T-helper 17 cell (primary cell): ENCODE results near the gene HK3. TPM values are rescaled to one million over a fixed set of nuclear protein-coding genes. Genes with fewer than 3 reads are reported as not detected.

ENCODE experiments used
- ATAC-seq: fragments of 150-1000 bp; cut with Tn5 transposase; 2 replicates; pipeline ENCODE4 v1.10.0; 2021; ENCODE audit warnings: mild to moderate bottlenecking, moderate library complexity
- DNase-seq, 3 donors: peaks; one replicate each; pipeline versions ENCODE4 v3.0.0 to v3.0.0-alpha.2; 2020 to 2021
- H3K9me3 ChIP-seq: one replicate; pipeline ENCODE4 v1.7.0; 2013; ENCODE audit warnings: low read length, mild to moderate bottlenecking; ENCODE audit not compliant: control insufficient read depth, poor library complexity, severe bottlenecking
- H3K27ac Mint-ChIP-seq: one replicate; pipeline ENCODE4 v1.8.0; 2022; ENCODE audit warnings: mild to moderate bottlenecking, moderate library complexity, mixed read lengths
- H3K27me3 Mint-ChIP-seq: one replicate; pipeline ENCODE4 v1.8.0; 2022; ENCODE audit warnings: mixed read lengths
- H3K36me3 Mint-ChIP-seq: one replicate; pipeline ENCODE4 v1.8.0; 2022; ENCODE audit warnings: low read depth, mixed read lengths
- H3K4me1 Mint-ChIP-seq: one replicate; pipeline ENCODE4 v1.8.0; 2022; ENCODE audit warnings: mild to moderate bottlenecking, mixed read lengths
- H3K4me3 Mint-ChIP-seq: one replicate; pipeline ENCODE4 v1.8.0; 2022; ENCODE audit warnings: mild to moderate bottlenecking, moderate library complexity, mixed read lengths
- total RNA-seq, 4 donors: library from RNA in 2 of 4; stranded (reverse) in 2 of 4; gene quantifications; one replicate each; pipeline ENCODE4 v1.2.3 and lab custom pipeline; 2022 to 2026

HK3 gene
- total RNA-seq (1 to 10 TPM; 1.2 to 4.6 TPM), total RNA-seq (lab: John Stamatoyannopoulos, UW) (0.23 to 0.35 reads per million in 2 donors)

- no peaks in the 10 kb centered on the region for H3K9me3 ChIP-seq
- Mint-ChIP-seq H3K4me1 (peaks cover 34% of the 10 kb centered on the region), H3K27me3 (no peaks in the 10 kb centered on the region), H3K27ac (no peak within 1 kb of the TSS), H3K4me3 (peak within 1 kb of the TSS; percentile 64), H3K36me3 (peaks cover 3% of the 10 kb centered on the region)
- peak; percentile 35 for ATAC-seq
- no peak for DNase-seq
Observed at GRCh38 chr5:176899296-176899891, at the start of gene HK3. Gene HK3 (minus strand): TSS chr5:176899346. CDS start chr5:176896159, 3,187 bp downstream.

GRCh38 chr5:176948458-176948857 lies 49.3 kb upstream of the HK3 start:
- ATAC-seq, result no peak
- no peaks in the 10 kb centered on the region for H3K27me3 Mint-ChIP-seq
- H3K36me3 Mint-ChIP-seq, result peaks cover 3% of the 10 kb centered on the region
- peaks cover 4% of the 10 kb centered on the region for H3K4me1 Mint-ChIP-seq
- H3K4me3 Mint-ChIP-seq, result no peak overlapping the region
- no peak for DNase-seq
- no peaks in the 10 kb centered on the region for H3K9me3 ChIP-seq
- no peak overlapping the region for H3K27ac Mint-ChIP-seq

- H3K4me1 Mint-ChIP-seq, result peaks cover 4% of the 10 kb centered on the region
- H3K9me3 ChIP-seq, result no peaks in the 10 kb centered on the region
- DNase-seq (no peak), ATAC-seq (no peak)
- H3K27me3 Mint-ChIP-seq, result no peaks in the 10 kb centered on the region
- no peak overlapping the region for H3K4me3 Mint-ChIP-seq
- H3K36me3 Mint-ChIP-seq, result peaks cover 6% of the 10 kb centered on the region
- H3K27ac Mint-ChIP-seq, result no peak overlapping the region
Observed at GRCh38 chr5:176947847-176948246, 48.7 kb upstream of the HK3 start.

- H3K4me1 Mint-ChIP-seq, result peaks cover 4% of the 10 kb centered on the region
- peak overlapping the region; percentile 16 for H3K27ac Mint-ChIP-seq
- no peak for DNase-seq
- H3K9me3 ChIP-seq, result no peaks in the 10 kb centered on the region
- no peak for ATAC-seq
- H3K4me3 Mint-ChIP-seq, result no peak overlapping the region
- H3K27me3 Mint-ChIP-seq, result no peaks in the 10 kb centered on the region
- H3K36me3 Mint-ChIP-seq, result peaks cover 6% of the 10 kb centered on the region
Observed at GRCh38 chr5:176944268-176944667, 45.1 kb upstream of the HK3 start.

GRCh38 chr5:176943816-176944215 lies 44.7 kb upstream of the HK3 start:
- ATAC-seq (no peak), DNase-seq (no peak)
- Mint-ChIP-seq H3K4me3 (no peak overlapping the region), H3K4me1 (peaks cover 4% of the 10 kb centered on the region), H3K27ac (peak overlapping the region; percentile 16), H3K27me3 (no peaks in the 10 kb centered on the region), H3K36me3 (peaks cover 6% of the 10 kb centered on the region)
- H3K9me3 ChIP-seq, result no peaks in the 10 kb centered on the region

GRCh38 chr5:176941951-176942350 lies 42.8 kb upstream of the HK3 start:
- Mint-ChIP-seq H3K36me3 (peaks cover 4% of the 10 kb centered on the region), H3K27ac (no peak overlapping the region), H3K4me3 (peak overlapping the region; percentile 19), H3K4me1 (peaks cover 6% of the 10 kb centered on the region), H3K27me3 (no peaks in the 10 kb centered on the region)
- H3K9me3 ChIP-seq, result no peaks in the 10 kb centered on the region
- ATAC-seq, result no peak
- DNase-seq, result no peak

GRCh38 chr5:176938472-176938871 lies 39.3 kb upstream of the HK3 start:
- no peak for ATAC-seq
- Mint-ChIP-seq H3K27ac (peak overlapping the region; percentile 43), H3K36me3 (peaks cover 14% of the 10 kb centered on the region)

GRCh38 chr5:176935017-176935416 lies 35.9 kb upstream of the HK3 start:
- peaks cover 14% of the 10 kb centered on the region for H3K36me3 Mint-ChIP-seq
- no peaks in the 10 kb centered on the region for H3K9me3 ChIP-seq
- H3K4me1 Mint-ChIP-seq, result peaks cover 25% of the 10 kb centered on the region
- no peak for ATAC-seq
- no peak overlapping the region for H3K4me3 Mint-ChIP-seq
- DNase-seq, result no peak
- no peaks in the 10 kb centered on the region for H3K27me3 Mint-ChIP-seq
- H3K27ac Mint-ChIP-seq, result peak overlapping the region; percentile 89

More at GRCh38 chr5:176938472-176938871, 39.3 kb upstream of the HK3 start:
- Mint-ChIP-seq H3K4me3 (no peak overlapping the region), H3K4me1 (peaks cover 13% of the 10 kb centered on the region), H3K27me3 (no peaks in the 10 kb centered on the region)
- no peak for DNase-seq
- no peaks in the 10 kb centered on the region for H3K9me3 ChIP-seq

- no peak for ATAC-seq
- DNase-seq, result no peak
- no peaks in the 10 kb centered on the region for H3K27me3 Mint-ChIP-seq
- H3K27ac Mint-ChIP-seq, result peak overlapping the region; percentile 89
- H3K36me3 Mint-ChIP-seq, result peaks cover 14% of the 10 kb centered on the region
- no peaks in the 10 kb centered on the region for H3K9me3 ChIP-seq
- peaks cover 27% of the 10 kb centered on the region for H3K4me1 Mint-ChIP-seq
- no peak overlapping the region for H3K4me3 Mint-ChIP-seq
Observed at GRCh38 chr5:176934309-176934930, 35.3 kb upstream of the HK3 start.

GRCh38 chr5:176929654-176930053 lies 30.5 kb upstream of the HK3 start:
- no peak for ATAC-seq
- no peak for DNase-seq
- H3K36me3 Mint-ChIP-seq, result peaks cover 3% of the 10 kb centered on the region

GRCh38 chr5:176927562-176927961 lies 28.4 kb upstream of the HK3 start:
- no peaks in the 10 kb centered on the region for H3K9me3 ChIP-seq
- no peaks in the 10 kb centered on the region for H3K27me3 Mint-ChIP-seq
- H3K4me3 Mint-ChIP-seq, result no peak overlapping the region
- ATAC-seq, result no peak
- peaks cover 3% of the 10 kb centered on the region for H3K36me3 Mint-ChIP-seq
- peaks cover 18% of the 10 kb centered on the region for H3K4me1 Mint-ChIP-seq
- DNase-seq, result no peak
- no peak overlapping the region for H3K27ac Mint-ChIP-seq

More at GRCh38 chr5:176929654-176930053, 30.5 kb upstream of the HK3 start:
- Mint-ChIP-seq H3K27ac (peak overlapping the region; percentile 2), H3K4me3 (no peak overlapping the region), H3K4me1 (peaks cover 16% of the 10 kb centered on the region), H3K27me3 (no peaks in the 10 kb centered on the region)
- H3K9me3 ChIP-seq, result no peaks in the 10 kb centered on the region

GRCh38 chr5:176922817-176923216 lies 23.7 kb upstream of the HK3 start:
- DNase-seq, result no peak
- Mint-ChIP-seq H3K4me3 (no peak overlapping the region), H3K4me1 (peaks cover 23% of the 10 kb centered on the region), H3K36me3 (peaks cover 12% of the 10 kb centered on the region), H3K27ac (no peak overlapping the region), H3K27me3 (no peaks in the 10 kb centered on the region)
- H3K9me3 ChIP-seq, result no peaks in the 10 kb centered on the region
- no peak for ATAC-seq

- peaks cover 12% of the 10 kb centered on the region for H3K36me3 Mint-ChIP-seq
Observed at GRCh38 chr5:176921714-176922113, 22.6 kb upstream of the HK3 start.

GRCh38 chr5:176918613-176919012 lies 19.5 kb upstream of the HK3 start:
- H3K4me3 Mint-ChIP-seq, result no peak overlapping the region
- peaks cover 20% of the 10 kb centered on the region for H3K36me3 Mint-ChIP-seq
- no peak for ATAC-seq
- peaks cover 35% of the 10 kb centered on the region for H3K4me1 Mint-ChIP-seq
- H3K27ac Mint-ChIP-seq, result no peak overlapping the region
- DNase-seq, result no peak
- H3K27me3 Mint-ChIP-seq, result no peaks in the 10 kb centered on the region
- no peaks in the 10 kb centered on the region for H3K9me3 ChIP-seq

More at GRCh38 chr5:176921714-176922113, 22.6 kb upstream of the HK3 start:
- Mint-ChIP-seq H3K27ac (peak overlapping the region; percentile 73), H3K4me1 (peaks cover 23% of the 10 kb centered on the region), H3K4me3 (no peak overlapping the region), H3K27me3 (no peaks in the 10 kb centered on the region)
- ATAC-seq, result no peak
- DNase-seq, result no peak
- H3K9me3 ChIP-seq, result no peaks in the 10 kb centered on the region
